GM21390 (cell line): ENCODE measurements around the gene TTYH2.

Experiments used
- ATAC-seq: cut with Tn5 transposase; IDR thresholded peaks from one replicate; pipeline ENCODE4 v1.9.1; 2021; ENCODE audit not compliant: unreplicated experiment

TTYH2 gene

DNA sequence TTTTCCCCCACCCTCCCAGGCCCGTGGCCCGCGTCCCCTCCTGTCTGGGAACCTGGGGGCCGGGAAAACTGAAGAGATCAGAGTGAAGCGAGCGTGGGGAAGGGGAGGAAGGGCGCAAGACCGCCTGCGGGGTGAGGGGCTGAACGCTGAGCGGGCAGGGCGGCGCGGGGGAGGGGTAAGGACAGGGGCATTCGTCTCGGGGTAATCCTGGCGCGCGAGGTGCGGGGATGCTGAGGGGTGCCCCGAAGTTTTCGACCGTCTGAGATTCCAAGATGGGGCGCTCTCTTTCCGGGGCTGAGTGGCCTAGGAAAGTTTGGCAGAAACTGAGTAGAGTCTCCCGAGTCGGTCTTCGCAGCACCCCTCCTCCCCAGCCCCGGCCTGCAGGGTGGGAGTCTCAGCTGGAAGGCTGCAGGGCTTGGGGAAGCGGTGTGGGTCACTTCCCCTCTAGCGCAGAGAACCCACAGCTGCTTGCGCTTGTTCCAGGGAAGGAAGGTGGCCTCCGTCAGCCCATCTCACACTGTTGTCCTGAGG is 555 bp downstream of the TTYH2 start:
- ATAC-seq: no peak

DNA sequence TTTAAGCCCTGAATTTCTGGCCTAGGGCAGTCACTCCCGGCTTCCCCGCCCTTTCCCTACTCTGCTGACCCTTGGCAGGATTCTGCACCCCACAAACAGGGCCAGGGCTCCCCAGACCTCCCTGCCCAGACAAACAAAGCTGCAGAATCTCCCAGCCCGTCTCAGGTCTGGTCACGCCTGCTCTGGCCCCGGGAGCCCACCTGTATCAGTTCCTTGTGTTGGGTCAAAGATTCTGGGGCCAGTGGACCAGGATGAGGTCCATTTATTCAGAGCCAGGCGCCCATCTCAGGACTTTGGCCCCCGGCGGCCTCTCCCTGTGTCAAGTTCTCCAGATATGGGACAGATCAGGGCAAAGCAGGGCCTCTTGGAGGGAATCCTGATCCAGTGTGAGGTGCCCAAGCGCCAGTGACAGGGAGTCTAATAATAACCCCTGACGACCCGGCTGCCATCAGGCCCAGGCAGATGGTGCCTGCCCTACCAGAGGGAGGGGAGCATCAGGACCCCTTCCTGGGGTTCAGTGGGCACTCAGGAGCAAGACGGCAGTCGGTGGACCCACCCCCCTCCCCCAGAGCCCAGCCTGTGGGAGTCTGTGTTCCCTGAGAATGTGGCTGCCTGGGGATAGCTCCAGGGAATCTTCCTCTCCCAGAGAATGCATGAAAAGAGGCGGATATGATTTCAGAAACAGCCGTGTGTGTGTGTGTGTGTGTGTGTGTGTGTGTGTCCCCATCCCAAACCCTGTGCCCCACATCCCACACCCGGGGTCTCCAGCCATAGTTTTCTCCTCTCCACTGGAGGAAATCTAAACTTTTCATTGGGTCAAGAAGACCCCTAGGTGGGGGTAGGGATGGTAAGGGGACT is 1.3 kb downstream of the TTYH2 start:
- no peak for ATAC-seq

GRCh38 chr17:74215342-74215727 is 2.0 kb downstream of the TTYH2 start:
- no peak for ATAC-seq

GRCh38 chr17:74216505-74216904 is 3.1 kb downstream of the TTYH2 start:
- no peak for ATAC-seq

- ATAC-seq: no peak
These were observed 3.8 kb downstream of the TTYH2 start for GRCh38 chr17:74217037-74217730.

DNA sequence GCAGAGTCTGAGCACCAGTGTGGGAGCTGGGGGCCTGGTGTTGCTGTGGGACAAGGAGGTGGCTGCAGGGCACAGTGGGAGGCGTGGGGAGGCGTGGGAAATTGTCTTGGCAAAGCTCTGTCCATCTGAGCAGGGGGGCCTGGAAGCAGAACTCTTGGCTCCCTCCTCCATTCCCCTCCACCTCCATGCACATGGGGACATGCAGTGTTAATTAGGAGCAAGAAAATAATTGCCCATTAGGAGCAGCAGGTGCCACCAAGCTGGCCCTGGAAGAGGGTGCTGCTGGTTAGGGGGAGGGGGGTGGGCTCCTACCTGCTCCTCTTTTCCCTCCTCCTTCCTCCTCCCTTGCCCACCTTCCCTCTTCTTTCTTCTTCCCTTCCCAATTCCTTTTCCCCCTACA is 4.5 kb downstream of the TTYH2 start:
- ATAC-seq: no peak

GRCh38 chr17:74218436-74218835 is 5.1 kb downstream of the TTYH2 start:
- no peak for ATAC-seq

DNA sequence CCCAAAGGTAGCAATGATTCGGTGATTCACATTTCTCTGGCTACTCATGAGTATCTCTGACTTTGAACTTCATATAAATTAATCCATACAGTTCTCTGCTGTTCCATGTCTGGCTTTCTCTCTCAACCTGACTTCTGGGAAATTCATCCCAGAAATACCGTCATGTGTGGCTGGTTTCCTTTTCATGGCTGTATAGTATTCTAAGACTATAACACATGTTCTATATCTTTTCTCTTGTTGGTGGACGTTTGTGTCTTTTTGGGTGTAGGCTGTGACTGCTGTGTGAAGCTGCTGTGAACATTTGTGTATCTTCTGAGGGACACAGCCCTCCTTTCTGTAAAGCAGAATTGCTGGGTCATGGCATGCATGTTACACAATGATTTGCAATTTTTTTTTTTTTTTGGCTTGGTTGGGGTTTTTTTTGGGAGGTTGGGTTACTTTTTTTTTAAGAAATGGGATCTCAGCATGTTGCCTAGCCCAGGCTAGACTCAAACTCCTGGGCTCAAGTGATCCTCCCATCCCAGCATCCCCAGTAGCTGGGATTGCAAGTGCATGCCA is 6.3 kb downstream of the TTYH2 start:
- ATAC-seq: no peak

GRCh38 chr17:74220219-74220618 is 6.8 kb downstream of the TTYH2 start:
- ATAC-seq: no peak

DNA sequence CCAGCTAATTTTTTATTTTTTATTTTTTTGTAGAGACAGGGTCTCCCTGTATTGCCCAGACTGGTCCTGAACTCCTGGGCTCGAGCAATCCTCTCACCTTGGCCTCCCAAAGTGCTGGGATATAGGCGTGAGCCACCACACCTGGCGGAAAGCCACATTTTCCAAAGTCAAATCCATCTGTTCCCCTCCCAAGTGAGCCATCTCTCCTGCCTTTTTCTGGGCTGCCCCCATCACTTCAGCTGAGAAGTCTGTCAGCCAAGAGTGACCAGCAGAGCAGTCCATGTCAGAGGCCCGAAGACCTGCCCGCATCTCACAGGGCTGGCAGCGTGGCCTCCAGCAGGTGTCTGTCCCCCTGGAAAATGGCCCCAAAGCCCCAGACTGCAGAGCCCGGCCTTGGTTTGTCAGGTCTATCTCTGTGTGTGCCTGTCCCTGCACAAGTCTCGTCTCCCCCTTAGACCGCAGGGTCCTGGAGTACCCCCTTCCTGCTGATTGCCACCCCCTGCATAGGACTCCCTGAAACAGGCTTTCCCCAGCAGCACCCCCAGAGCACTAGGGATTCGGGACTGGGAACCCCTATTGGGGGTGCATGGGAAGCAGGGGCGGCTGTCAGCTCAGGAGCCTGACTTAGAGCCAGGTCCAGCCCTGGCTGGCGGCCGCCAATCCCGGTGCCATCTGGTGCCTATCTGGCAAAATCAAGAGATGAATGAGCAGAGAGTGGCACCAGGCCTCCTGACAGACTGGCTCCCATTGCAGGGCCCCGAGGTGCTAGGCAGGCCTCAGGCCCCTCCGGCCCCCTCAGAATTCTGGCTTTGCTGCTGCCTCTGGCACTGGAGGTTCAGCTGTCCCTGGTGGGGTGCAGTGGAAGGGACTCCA is 7.8 kb downstream of the TTYH2 start:
- ATAC-seq: no peak

- no peak for ATAC-seq
These were observed 9.0 kb downstream of the TTYH2 start for GRCh38 chr17:74222399-74222798.

GRCh38 chr17:74223901-74224300 is 10.5 kb downstream of the TTYH2 start:
- ATAC-seq: no peak

DNA sequence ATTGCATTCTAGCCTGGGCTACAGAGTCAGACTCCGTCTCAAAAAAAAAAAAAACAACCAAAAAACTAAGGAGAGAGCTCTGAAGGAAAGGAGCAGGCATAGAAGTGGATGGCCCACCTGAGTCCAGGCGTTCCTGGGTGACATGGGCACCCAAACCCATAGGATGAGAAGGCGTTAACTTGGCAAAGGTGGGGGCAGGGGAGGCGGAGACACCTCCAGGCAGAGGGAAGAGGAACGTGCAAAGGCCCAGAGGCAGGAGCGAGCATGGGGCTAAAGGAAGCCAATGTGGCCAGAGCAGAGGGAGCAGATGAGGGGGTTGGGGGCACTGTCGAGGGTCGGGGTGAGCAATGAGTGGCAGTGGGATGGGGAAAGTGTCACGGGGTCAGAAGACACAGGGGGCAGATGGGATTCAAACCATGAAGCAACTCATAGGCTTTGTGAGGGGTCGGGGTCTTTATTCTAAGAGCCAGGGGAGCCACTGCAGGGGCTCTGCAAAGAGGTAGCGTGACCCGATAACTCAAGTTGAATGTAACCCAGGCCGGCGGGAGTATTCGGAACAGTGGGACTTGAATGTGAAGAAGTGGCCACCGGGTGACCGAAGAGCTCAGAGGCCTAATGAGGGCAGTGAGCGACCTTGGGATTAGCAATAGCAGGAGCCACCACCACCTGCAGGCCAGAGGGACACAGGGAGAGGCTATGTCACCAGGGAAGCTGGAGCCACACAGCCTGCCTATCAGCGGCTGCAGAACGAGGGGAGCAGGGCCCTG is 11.8 kb downstream of the TTYH2 start:
- ATAC-seq: no peak

GRCh38 chr17:74226252-74226651 is 12.9 kb downstream of the TTYH2 start:
- no peak for ATAC-seq

GRCh38 chr17:74227271-74228080 is 14.1 kb downstream of the TTYH2 start:
- no peak for ATAC-seq

- ATAC-seq: no peak
These were observed 15.1 kb downstream of the TTYH2 start for GRCh38 chr17:74228306-74228978.

DNA sequence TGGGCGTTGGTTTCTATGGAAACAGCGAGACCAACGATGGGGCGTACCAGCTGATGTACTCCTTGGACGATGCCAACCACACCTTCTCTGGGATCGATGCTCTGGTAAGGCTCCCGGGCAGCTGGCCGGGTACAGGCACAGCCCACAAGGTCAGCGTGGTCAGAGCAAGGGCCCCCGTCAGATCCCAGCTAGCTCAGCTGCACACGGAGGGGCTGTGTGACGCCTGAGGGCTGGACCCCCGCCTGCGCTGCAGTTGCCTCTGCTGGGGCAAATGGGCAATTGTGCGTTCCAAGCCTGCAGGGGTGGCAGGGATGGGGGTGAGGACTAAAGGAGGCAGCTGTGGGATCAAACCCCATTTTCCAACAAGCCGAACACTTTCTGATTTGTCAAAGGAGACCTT is 17.5 kb downstream of the TTYH2 start:
- ATAC-seq: no peak

GRCh38 chr17:74231928-74232907 is 18.8 kb downstream of the TTYH2 start:
- no peak for ATAC-seq
